Measurements from ENCODE around the gene PSMD5. TPM values are rescaled to one million over a fixed set of nuclear protein-coding genes. Genes with fewer than 3 reads are reported as not detected.

The PSMD5 gene
- polyA plus RNA-seq, 1 donor from 2014 or later, result 11.7 TPM

DNA sequence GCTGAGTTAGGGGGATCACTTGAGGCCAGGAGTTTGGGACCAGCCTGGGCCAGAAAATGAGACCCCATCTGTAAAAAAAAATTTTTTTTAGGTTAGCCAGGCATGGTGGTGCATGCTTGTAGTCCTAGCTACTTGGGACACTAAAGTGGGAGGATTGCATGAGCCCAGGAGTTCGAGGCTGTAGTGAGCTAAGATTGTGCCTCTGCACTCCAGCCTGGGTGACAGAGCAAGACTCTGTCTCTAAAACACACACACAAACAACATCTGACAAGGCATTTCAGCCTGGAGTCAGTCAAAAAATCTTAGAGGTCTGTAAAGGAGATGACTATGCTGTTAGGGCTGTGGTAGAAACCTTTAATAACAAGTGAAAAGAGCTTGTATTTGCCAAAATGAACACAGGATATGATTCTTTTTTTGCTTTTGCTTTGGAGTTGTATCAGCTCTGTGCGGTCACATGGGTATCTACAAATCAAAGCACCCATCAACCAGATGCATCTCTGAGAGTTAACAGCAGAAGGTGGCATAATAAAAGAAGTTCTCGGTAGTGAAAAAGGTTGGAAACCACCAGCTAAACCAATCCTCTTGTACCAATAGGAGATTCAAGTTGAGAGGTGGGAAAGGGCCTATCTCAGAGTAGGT is 3.6 kb upstream of the PSMD5 start:
- Histone ChIP-seq H3K27me3 (ENCODE audit: insufficient read depth, low read depth, low read length) (no peaks in the 10 kb centered on the region), H3K4me3 (ENCODE audit: low read length) (no peak overlapping the region), H2AFZ (ENCODE audit: low read depth, low read length) (no peak overlapping the region), H3K9me2 (ENCODE audit: insufficient read depth, low read length) (no peaks in the 10 kb centered on the region), H3K79me2 (replicated peaks; ENCODE audit: insufficient read depth, low read length) (peaks cover 9% of the 10 kb centered on the region), H3K9ac (ENCODE audit: low read length) (no peak overlapping the region), H3F3A (ENCODE audit: insufficient read depth, low read length, poor library complexity, severe bottlenecking) (no peaks in the 10 kb centered on the region), H3K4me2 (ENCODE audit: low read length) (no peak overlapping the region), H4K20me1 (ENCODE audit: insufficient read depth) (no peaks in the 10 kb centered on the region), H3K9me3 (ENCODE audit: low read length) (no peaks in the 10 kb centered on the region), H3K27ac (ENCODE audit: low read length) (no peak overlapping the region), H3K36me3 (ENCODE audit: insufficient read depth, low read length) (no peaks in the 10 kb centered on the region)
- no peak for TF ChIP-seq RAD21 (conservative IDR thresholded peaks at IDR 0.05)
- no peak for TF ChIP-seq EP300 (conservative IDR thresholded peaks at IDR 0.05; ENCODE audit: poor library complexity, severe bottlenecking)
- TF ChIP-seq, protein P1, sequence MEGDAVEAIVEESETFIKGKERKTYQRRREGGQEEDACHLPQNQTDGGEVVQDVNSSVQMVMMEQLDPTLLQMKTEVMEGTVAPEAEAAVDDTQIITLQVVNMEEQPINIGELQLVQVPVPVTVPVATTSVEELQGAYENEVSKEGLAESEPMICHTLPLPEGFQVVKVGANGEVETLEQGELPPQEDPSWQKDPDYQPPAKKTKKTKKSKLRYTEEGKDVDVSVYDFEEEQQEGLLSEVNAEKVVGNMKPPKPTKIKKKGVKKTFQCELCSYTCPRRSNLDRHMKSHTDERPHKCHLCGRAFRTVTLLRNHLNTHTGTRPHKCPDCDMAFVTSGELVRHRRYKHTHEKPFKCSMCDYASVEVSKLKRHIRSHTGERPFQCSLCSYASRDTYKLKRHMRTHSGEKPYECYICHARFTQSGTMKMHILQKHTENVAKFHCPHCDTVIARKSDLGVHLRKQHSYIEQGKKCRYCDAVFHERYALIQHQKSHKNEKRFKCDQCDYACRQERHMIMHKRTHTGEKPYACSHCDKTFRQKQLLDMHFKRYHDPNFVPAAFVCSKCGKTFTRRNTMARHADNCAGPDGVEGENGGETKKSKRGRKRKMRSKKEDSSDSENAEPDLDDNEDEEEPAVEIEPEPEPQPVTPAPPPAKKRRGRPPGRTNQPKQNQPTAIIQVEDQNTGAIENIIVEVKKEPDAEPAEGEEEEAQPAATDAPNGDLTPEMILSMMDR (IDR thresholded peaks at IDR 0.05; ENCODE audit: poor library complexity, severe bottlenecking), result no peak
- TF ChIP-seq TAF1 (IDR thresholded peaks at IDR 0.05; ENCODE audit: low read depth), result no peak
- TF ChIP-seq EZH2 (IDR thresholded peaks at IDR 0.05; ENCODE audit: borderline replicate concordance, insufficient read depth, low read length, poor library complexity, severe bottlenecking), result no peak
- no peak for TF ChIP-seq SMC3 (conservative IDR thresholded peaks at IDR 0.05; ENCODE audit: poor library complexity)
- TF ChIP-seq POLR2AphosphoS5 (IDR thresholded peaks at IDR 0.05), result no peak
- TF ChIP-seq, protein P2, sequence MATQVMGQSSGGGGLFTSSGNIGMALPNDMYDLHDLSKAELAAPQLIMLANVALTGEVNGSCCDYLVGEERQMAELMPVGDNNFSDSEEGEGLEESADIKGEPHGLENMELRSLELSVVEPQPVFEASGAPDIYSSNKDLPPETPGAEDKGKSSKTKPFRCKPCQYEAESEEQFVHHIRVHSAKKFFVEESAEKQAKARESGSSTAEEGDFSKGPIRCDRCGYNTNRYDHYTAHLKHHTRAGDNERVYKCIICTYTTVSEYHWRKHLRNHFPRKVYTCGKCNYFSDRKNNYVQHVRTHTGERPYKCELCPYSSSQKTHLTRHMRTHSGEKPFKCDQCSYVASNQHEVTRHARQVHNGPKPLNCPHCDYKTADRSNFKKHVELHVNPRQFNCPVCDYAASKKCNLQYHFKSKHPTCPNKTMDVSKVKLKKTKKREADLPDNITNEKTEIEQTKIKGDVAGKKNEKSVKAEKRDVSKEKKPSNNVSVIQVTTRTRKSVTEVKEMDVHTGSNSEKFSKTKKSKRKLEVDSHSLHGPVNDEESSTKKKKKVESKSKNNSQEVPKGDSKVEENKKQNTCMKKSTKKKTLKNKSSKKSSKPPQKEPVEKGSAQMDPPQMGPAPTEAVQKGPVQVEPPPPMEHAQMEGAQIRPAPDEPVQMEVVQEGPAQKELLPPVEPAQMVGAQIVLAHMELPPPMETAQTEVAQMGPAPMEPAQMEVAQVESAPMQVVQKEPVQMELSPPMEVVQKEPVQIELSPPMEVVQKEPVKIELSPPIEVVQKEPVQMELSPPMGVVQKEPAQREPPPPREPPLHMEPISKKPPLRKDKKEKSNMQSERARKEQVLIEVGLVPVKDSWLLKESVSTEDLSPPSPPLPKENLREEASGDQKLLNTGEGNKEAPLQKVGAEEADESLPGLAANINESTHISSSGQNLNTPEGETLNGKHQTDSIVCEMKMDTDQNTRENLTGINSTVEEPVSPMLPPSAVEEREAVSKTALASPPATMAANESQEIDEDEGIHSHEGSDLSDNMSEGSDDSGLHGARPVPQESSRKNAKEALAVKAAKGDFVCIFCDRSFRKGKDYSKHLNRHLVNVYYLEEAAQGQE (IDR thresholded peaks at IDR 0.05; ENCODE audit: borderline replicate concordance), result no peak
- TF ChIP-seq MXI1 (conservative IDR thresholded peaks at IDR 0.05; ENCODE audit: poor library complexity, severe bottlenecking), result no peak

DNA sequence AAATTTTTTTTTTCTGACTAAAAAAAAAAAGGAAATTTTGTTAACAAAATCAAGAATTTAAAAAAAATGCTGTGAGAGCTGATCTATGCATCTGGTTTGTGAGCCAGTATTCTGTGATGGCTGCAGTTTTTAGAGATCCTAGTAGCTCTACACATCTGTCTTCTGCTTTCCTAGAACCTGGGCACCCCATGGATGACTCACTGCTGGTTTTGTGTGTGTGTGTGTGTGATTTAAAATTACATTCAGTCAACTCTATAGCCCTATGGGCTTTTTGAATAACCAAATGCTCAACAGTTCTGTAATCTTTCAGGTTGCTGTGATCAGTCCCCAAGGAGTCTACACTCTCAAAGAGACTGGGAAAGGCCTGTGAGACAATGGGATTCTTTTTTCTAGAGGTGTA is 2.5 kb upstream of the PSMD5 start:
- H3K9me2 ChIP-seq (ENCODE audit: insufficient read depth, low read length), result no peaks in the 10 kb centered on the region
- H3K4me3 ChIP-seq (ENCODE audit: low read length), result no peak overlapping the region
- H3K9ac ChIP-seq (ENCODE audit: low read length), result no peak overlapping the region
- H3K27ac ChIP-seq (ENCODE audit: low read length), result no peak overlapping the region
- H3K4me2 ChIP-seq (ENCODE audit: low read length), result no peak overlapping the region
- H3K9me3 ChIP-seq (ENCODE audit: low read length), result no peaks in the 10 kb centered on the region
- no peaks in the 10 kb centered on the region for H3K36me3 ChIP-seq (ENCODE audit: insufficient read depth, low read length)
- no peaks in the 10 kb centered on the region for H3F3A ChIP-seq (ENCODE audit: insufficient read depth, low read length, poor library complexity, severe bottlenecking)
- H2AFZ ChIP-seq (ENCODE audit: low read depth, low read length), result no peak overlapping the region
- H4K20me1 ChIP-seq (ENCODE audit: insufficient read depth), result no peaks in the 10 kb centered on the region
- H3K79me2 ChIP-seq (replicated peaks; ENCODE audit: insufficient read depth, low read length), result peaks cover 9% of the 10 kb centered on the region
- no peaks in the 10 kb centered on the region for H3K27me3 ChIP-seq (ENCODE audit: insufficient read depth, low read depth, low read length)
- TF ChIP-seq SMC3 (conservative IDR thresholded peaks at IDR 0.05; ENCODE audit: poor library complexity), result no peak
- TF ChIP-seq, protein P2 (IDR thresholded peaks at IDR 0.05; ENCODE audit: borderline replicate concordance), result no peak
- TF ChIP-seq TAF1 (IDR thresholded peaks at IDR 0.05; ENCODE audit: low read depth), result no peak
- TF ChIP-seq EZH2 (IDR thresholded peaks at IDR 0.05; ENCODE audit: borderline replicate concordance, insufficient read depth, low read length, poor library complexity, severe bottlenecking), result no peak
- TF ChIP-seq RAD21 (conservative IDR thresholded peaks at IDR 0.05), result no peak
- TF ChIP-seq, protein P1 (IDR thresholded peaks at IDR 0.05; ENCODE audit: poor library complexity, severe bottlenecking), result no peak
- TF ChIP-seq EP300 (conservative IDR thresholded peaks at IDR 0.05; ENCODE audit: poor library complexity, severe bottlenecking), result no peak
- no peak for TF ChIP-seq MXI1 (conservative IDR thresholded peaks at IDR 0.05; ENCODE audit: poor library complexity, severe bottlenecking)
- TF ChIP-seq POLR2AphosphoS5 (IDR thresholded peaks at IDR 0.05), result no peak
